ENCODE results near the gene FRMD4A. TPM values are rescaled to one million over a fixed set of nuclear protein-coding genes. Genes with fewer than 3 reads are reported as not detected.
"Not testable (repeated sequence)": the region's sequence is repeated elsewhere in the genome, so short reads cannot be mapped to it uniquely, and the experiment has no call there.

The FRMD4A gene
- total and polyA plus RNA-seq, 5 donors from 2014 or later, result 0.34 to 2.4 (median 0.54) TPM

DNA sequence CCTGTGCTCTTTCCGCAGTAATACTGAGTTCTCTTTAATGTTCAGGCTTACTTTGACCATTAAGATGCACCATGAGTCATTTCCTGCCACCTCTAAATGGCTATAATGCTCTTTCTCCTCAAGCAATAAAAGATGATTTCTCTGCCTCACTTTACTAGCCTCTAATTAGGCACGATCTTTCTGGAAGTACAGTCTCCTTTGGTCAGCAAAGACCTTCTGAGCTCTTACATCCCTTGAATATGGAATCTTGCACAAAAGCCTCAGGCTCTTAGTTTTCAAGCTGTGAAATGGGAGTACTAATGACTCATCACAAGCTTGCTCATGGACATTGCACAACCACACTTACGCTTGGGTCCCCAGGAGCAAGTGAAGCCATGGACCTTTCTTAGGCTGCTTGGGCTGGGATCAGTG is 85.9 kb downstream of the FRMD4A start:
- Histone ChIP-seq H3K27me3 (ENCODE audit: control insufficient read depth, insufficient read depth, low read length) (peaks cover 5% of the 10 kb centered on the region), H3K4me3 (ENCODE audit: low read depth, low read length) (no peak overlapping the region), H3K9me3 (ENCODE audit: control insufficient read depth in 2 of 2, low read length in 2 of 2) (no peaks in the 10 kb centered on the region), H3K27ac (ENCODE audit: insufficient read depth, low read length, poor library complexity, severe bottlenecking) (no peak overlapping the region), H3K4me1 (ENCODE audit: control insufficient read depth, insufficient read depth, low read length, poor library complexity, severe bottlenecking) (no peaks in the 10 kb centered on the region), H3K36me3 (ENCODE audit: control insufficient read depth, insufficient read depth, low read length) (no peaks in the 10 kb centered on the region)
- Mint-ChIP-seq H3K36me3 (no peaks in the 10 kb centered on the region), H3K27me3 (peaks cover 31% of the 10 kb centered on the region), H3K4me3 (no peak overlapping the region), H3K27ac (no peak overlapping the region), H3K9me3 (peaks cover 0 to 5% (median 0%) of the 10 kb centered on the region in 7 donors), H3K4me1 (peaks cover 0 to 3% (median 0%) of the 10 kb centered on the region in 4 donors)
- DNase-seq (no peak), ATAC-seq (ENCODE audit: low read depth in 2 of 2) (no peak)

DNA sequence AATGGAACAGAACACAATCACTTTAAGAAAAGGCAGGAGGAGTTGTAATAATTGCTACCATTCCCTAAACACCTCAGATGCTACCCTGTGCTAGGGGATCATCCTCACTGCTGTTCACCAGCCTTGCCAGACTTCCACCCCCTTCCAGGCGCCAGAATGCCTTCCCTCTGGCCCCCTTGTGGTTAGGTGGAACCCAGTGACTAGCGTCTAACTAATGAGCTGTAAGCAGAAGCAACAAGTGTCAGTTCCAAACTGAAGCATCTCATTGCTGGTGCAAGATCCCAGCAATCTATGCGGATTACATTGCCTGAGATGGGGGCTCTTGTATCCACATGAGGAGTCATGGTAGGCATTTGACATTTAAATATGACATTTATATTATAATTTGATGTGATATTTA is 86.6 kb downstream of the FRMD4A start:
- DNase-seq (no peak), ATAC-seq (ENCODE audit: low read depth in 2 of 2) (no peak)
- no peak overlapping the region for H3K27ac Mint-ChIP-seq
- H3K4me1 Mint-ChIP-seq, result peaks cover 0 to 3% (median 0%) of the 10 kb centered on the region in 4 donors
- peaks cover 0 to 5% (median 0%) of the 10 kb centered on the region in 7 donors for H3K9me3 Mint-ChIP-seq
- Histone ChIP-seq H3K27me3 (ENCODE audit: control insufficient read depth, insufficient read depth, low read length) (peaks cover 5% of the 10 kb centered on the region), H3K9me3 (ENCODE audit: control insufficient read depth in 2 of 2, low read length in 2 of 2) (no peaks in the 10 kb centered on the region), H3K4me1 (ENCODE audit: control insufficient read depth, insufficient read depth, low read length, poor library complexity, severe bottlenecking) (no peaks in the 10 kb centered on the region), H3K36me3 (ENCODE audit: control insufficient read depth, insufficient read depth, low read length) (no peaks in the 10 kb centered on the region), H3K27ac (ENCODE audit: insufficient read depth, low read length, poor library complexity, severe bottlenecking) (no peak overlapping the region), H3K4me3 (ENCODE audit: low read depth, low read length) (no peak overlapping the region)
- H3K36me3 Mint-ChIP-seq, result no peaks in the 10 kb centered on the region
- no peak overlapping the region for H3K4me3 Mint-ChIP-seq
- H3K27me3 Mint-ChIP-seq, result peaks cover 37% of the 10 kb centered on the region

DNA sequence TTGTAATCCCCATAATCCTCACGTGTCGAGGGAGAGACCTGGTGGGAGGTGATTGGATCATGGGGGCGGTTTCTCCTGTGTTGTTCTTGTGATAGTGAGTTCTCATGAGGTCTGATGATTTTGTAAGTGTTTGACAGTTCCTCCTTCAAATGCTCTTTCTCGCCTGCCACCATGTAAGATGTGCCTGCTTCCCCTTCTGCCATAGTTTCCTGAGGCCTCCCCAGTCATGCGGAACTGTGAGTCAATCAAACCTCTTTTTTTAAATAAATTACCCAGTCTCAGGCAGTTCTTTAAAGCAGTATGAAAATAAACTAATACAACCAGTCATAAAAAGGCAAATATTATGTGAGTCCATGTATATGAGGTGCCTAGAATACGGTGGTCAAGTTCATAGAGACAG is 87.5 kb downstream of the FRMD4A start:
- no peak overlapping the region for H3K27ac ChIP-seq (ENCODE audit: insufficient read depth, low read length, poor library complexity, severe bottlenecking)
- no peaks in the 10 kb centered on the region for H3K36me3 ChIP-seq (ENCODE audit: control insufficient read depth, insufficient read depth, low read length)
- DNase-seq, result no peak
- Mint-ChIP-seq H3K9me3 (peaks cover 0 to 5% (median 0%) of the 10 kb centered on the region in 7 donors), H3K27ac (no peak overlapping the region), H3K4me1 (peaks cover 0 to 3% (median 0%) of the 10 kb centered on the region in 4 donors), H3K36me3 (peaks cover 3% of the 10 kb centered on the region), H3K4me3 (no peak overlapping the region), H3K27me3 (peaks cover 39% of the 10 kb centered on the region)
- peaks cover 5% of the 10 kb centered on the region for H3K27me3 ChIP-seq (ENCODE audit: control insufficient read depth, insufficient read depth, low read length)
- no peaks in the 10 kb centered on the region for H3K9me3 ChIP-seq (ENCODE audit: control insufficient read depth in 2 of 2, low read length in 2 of 2)
- no peak overlapping the region for H3K4me3 ChIP-seq (ENCODE audit: low read depth, low read length)
- no peaks in the 10 kb centered on the region for H3K4me1 ChIP-seq (ENCODE audit: control insufficient read depth, insufficient read depth, low read length, poor library complexity, severe bottlenecking)
- ATAC-seq (ENCODE audit: low read depth in 2 of 2), result no peak

DNA sequence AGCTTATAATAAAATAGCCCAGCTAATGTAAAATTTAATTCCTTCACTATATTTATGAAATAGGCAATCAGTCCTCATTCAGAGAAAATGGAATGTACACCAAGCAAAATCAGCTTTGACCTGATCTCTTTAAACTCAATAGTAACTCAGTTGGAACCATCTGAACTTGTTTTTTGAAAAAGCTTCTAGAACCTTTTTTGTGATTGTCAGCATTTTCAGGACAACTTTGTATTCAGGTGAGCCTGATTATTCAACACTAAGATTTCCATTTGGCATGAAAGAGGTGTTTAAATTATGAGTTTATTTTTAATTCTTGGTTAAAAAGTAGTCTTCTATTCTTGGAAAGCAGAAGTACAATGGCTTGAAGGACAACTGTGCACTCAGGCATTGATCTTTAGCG is 89.5 kb downstream of the FRMD4A start:
- Mint-ChIP-seq H3K27ac (no peak overlapping the region), H3K4me3 (no peak overlapping the region), H3K36me3 (peaks cover 6% of the 10 kb centered on the region), H3K9me3 (peaks cover 0 to 5% (median 0%) of the 10 kb centered on the region in 7 donors), H3K27me3 (peaks cover 39% of the 10 kb centered on the region), H3K4me1 (peaks cover 0 to 3% (median 0%) of the 10 kb centered on the region in 4 donors)
- no peak for ATAC-seq (ENCODE audit: low read depth in 2 of 2)
- Histone ChIP-seq H3K27me3 (ENCODE audit: control insufficient read depth, insufficient read depth, low read length) (peaks cover 5% of the 10 kb centered on the region), H3K4me3 (ENCODE audit: low read depth, low read length) (no peak overlapping the region), H3K27ac (ENCODE audit: insufficient read depth, low read length, poor library complexity, severe bottlenecking) (no peak overlapping the region), H3K9me3 (ENCODE audit: control insufficient read depth in 2 of 2, low read length in 2 of 2) (no peaks in the 10 kb centered on the region), H3K36me3 (ENCODE audit: control insufficient read depth, insufficient read depth, low read length) (no peaks in the 10 kb centered on the region), H3K4me1 (ENCODE audit: control insufficient read depth, insufficient read depth, low read length, poor library complexity, severe bottlenecking) (no peaks in the 10 kb centered on the region)
- DNase-seq, result no peak

DNA sequence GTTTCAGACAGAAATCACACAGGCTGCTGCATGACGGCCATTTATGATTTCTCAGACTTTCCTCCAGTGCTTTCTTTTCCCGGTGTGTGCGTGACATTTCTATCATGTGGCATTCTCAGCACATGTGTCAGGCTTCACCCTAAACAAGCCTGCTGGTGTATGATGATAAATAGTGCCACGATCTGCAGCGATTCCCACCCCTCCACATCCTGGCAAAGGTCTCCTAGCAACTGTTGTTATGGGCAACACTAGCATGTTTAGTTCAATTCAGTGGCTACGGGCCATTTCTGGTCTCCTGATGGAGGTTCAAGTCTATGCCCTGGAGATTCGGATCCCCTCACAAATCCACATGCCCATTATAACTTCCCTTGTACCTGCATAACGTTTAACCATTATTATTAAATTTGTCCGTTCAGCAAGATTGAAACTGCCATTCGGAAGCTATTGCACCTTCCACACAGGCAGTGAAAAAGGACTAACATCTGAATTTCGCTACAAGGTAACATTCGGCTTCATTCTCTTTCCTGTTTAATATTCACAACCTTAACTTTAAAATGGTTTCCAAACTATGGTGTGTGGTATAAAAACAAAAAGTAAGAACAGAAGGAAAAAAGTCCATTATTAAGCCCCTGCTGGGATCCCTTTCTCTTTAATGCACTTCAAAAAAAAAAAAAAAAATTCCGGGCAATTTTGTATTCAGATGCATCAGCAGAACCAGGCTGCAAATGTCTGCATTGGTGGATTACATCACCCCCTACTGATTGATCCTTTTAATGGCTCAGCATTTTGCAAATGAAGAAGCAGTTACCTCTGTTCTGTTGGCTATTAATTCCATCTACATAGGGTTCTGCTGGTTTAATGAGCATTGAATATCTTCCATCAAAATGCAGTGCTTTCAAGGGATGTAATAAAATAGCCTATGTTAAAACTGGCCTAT is 90.2 kb downstream of the FRMD4A start:
- Histone ChIP-seq H3K27ac (ENCODE audit: insufficient read depth, low read length, poor library complexity, severe bottlenecking) (no peak overlapping the region), H3K9me3 (ENCODE audit: control insufficient read depth in 2 of 2, low read length in 2 of 2) (no peaks in the 10 kb centered on the region), H3K4me1 (ENCODE audit: control insufficient read depth, insufficient read depth, low read length, poor library complexity, severe bottlenecking) (no peaks in the 10 kb centered on the region), H3K27me3 (ENCODE audit: control insufficient read depth, insufficient read depth, low read length) (peaks cover 5% of the 10 kb centered on the region), H3K4me3 (ENCODE audit: low read depth, low read length) (no peak overlapping the region), H3K36me3 (ENCODE audit: control insufficient read depth, insufficient read depth, low read length) (no peaks in the 10 kb centered on the region)
- Mint-ChIP-seq H3K9me3 (peaks cover 0 to 5% (median 2%) of the 10 kb centered on the region in 7 donors), H3K4me1 (peaks cover 0 to 5% (median 0%) of the 10 kb centered on the region in 4 donors), H3K27ac (no peak overlapping the region), H3K4me3 (no peak overlapping the region), H3K27me3 (peaks cover 39% of the 10 kb centered on the region), H3K36me3 (peaks cover 6% of the 10 kb centered on the region)
- DNase-seq (no peak), ATAC-seq (ENCODE audit: low read depth in 2 of 2) (no peak)

DNA sequence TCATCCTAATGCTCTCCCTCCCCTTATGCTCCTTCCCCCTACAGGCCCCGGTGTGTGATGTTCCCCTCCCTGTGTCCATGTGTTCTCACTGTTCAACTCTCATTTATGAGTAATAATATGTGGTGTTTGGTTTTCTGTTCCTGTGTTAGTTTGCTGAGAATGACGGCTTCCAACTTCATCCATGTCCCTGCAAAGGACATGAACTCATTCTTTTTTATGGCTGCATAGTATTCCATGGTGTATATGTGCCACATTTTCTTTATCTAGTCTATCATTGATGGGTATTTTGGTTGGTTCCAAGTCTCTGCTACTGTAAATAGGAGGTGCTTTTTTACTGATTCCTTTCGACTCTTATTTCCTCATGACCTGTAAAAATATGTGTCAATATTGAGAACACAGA is 92.1 kb downstream of the FRMD4A start:
- DNase-seq, result not testable (repeated sequence)
- peaks cover 27% of the 10 kb centered on the region for H3K27me3 Mint-ChIP-seq

DNA sequence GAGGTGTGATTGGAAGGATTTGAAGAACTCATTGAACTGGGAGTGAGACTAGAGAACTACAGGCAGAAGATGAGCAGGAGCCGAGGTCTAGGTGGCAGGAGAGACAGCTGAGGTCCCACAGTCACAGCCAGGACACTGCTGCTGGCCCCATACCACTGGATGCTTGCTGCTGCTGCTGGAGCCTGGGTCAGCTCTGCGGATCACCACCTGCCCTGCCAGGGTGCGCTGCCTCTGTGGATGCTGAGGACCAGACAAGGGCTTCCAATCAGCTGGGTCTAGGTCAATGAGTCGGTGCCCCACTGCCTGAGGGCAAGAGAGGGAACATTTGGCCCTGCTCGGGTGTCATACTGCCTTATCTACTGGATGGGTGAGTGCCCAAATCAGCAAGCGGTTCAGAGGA is 94.4 kb downstream of the FRMD4A start:
- DNase-seq, result no peak
- Histone ChIP-seq H3K36me3 (ENCODE audit: control insufficient read depth, insufficient read depth, low read length) (no peaks in the 10 kb centered on the region), H3K27me3 (ENCODE audit: control insufficient read depth, insufficient read depth, low read length) (no peaks in the 10 kb centered on the region), H3K4me1 (ENCODE audit: control insufficient read depth, insufficient read depth, low read length, poor library complexity, severe bottlenecking) (no peaks in the 10 kb centered on the region), H3K4me3 (ENCODE audit: low read depth, low read length) (no peak overlapping the region), H3K9me3 (ENCODE audit: control insufficient read depth in 2 of 2, low read length in 2 of 2) (no peaks in the 10 kb centered on the region), H3K27ac (ENCODE audit: insufficient read depth, low read length, poor library complexity, severe bottlenecking) (no peak overlapping the region)
- no peak overlapping the region for H3K4me3 Mint-ChIP-seq
- peaks cover 6% of the 10 kb centered on the region for H3K36me3 Mint-ChIP-seq
- H3K9me3 Mint-ChIP-seq, result peaks cover 0 to 4% (median 2%) of the 10 kb centered on the region in 7 donors
- H3K27me3 Mint-ChIP-seq, result peaks cover 22% of the 10 kb centered on the region
- no peak overlapping the region for H3K27ac Mint-ChIP-seq
- no peak for ATAC-seq (ENCODE audit: low read depth in 2 of 2)
- H3K4me1 Mint-ChIP-seq, result peaks cover 0 to 6% (median 3%) of the 10 kb centered on the region in 4 donors

More for the DNA sequence above, 92.1 kb downstream of the FRMD4A start:
- H3K27me3 ChIP-seq (ENCODE audit: control insufficient read depth, insufficient read depth, low read length); H3K9me3 Mint-ChIP-seq; H3K27ac ChIP-seq (ENCODE audit: insufficient read depth, low read length, poor library complexity, severe bottlenecking); H3K36me3 Mint-ChIP-seq; H3K4me1 Mint-ChIP-seq; H3K9me3 ChIP-seq (ENCODE audit: control insufficient read depth in 2 of 2, low read length in 2 of 2); H3K36me3 ChIP-seq (ENCODE audit: control insufficient read depth, insufficient read depth, low read length); H3K4me1 ChIP-seq (ENCODE audit: control insufficient read depth, insufficient read depth, low read length, poor library complexity, severe bottlenecking); H3K4me3 ChIP-seq (ENCODE audit: low read depth, low read length); H3K27ac Mint-ChIP-seq; ATAC-seq (ENCODE audit: low read depth in 2 of 2): not testable (repeated sequence)
- H3K4me3 Mint-ChIP-seq, result peak overlapping the region in 1 of 4 donors; percentile 45
